Urothelium cell line (cell line): ENCODE data around the gene FOXJ1.
"Not testable (repeated sequence)": the region's sequence is repeated elsewhere in the genome, so short reads cannot be mapped to it uniquely, and the experiment has no call there.

Experiments
- DNase-seq: peaks from one replicate; pipeline ENCODE4 v3.0.0; 2011; ENCODE audit warnings: low spot score, mixed read lengths
- FAIRE-seq: peaks from 2 replicates; lab custom pipeline; 2011; peaks lifted over from hg19 to GRCh38; lab: Jason Lieb, UNC

The FOXJ1 gene, protein sequence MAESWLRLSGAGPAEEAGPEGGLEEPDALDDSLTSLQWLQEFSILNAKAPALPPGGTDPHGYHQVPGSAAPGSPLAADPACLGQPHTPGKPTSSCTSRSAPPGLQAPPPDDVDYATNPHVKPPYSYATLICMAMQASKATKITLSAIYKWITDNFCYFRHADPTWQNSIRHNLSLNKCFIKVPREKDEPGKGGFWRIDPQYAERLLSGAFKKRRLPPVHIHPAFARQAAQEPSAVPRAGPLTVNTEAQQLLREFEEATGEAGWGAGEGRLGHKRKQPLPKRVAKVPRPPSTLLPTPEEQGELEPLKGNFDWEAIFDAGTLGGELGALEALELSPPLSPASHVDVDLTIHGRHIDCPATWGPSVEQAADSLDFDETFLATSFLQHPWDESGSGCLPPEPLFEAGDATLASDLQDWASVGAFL

DNA sequence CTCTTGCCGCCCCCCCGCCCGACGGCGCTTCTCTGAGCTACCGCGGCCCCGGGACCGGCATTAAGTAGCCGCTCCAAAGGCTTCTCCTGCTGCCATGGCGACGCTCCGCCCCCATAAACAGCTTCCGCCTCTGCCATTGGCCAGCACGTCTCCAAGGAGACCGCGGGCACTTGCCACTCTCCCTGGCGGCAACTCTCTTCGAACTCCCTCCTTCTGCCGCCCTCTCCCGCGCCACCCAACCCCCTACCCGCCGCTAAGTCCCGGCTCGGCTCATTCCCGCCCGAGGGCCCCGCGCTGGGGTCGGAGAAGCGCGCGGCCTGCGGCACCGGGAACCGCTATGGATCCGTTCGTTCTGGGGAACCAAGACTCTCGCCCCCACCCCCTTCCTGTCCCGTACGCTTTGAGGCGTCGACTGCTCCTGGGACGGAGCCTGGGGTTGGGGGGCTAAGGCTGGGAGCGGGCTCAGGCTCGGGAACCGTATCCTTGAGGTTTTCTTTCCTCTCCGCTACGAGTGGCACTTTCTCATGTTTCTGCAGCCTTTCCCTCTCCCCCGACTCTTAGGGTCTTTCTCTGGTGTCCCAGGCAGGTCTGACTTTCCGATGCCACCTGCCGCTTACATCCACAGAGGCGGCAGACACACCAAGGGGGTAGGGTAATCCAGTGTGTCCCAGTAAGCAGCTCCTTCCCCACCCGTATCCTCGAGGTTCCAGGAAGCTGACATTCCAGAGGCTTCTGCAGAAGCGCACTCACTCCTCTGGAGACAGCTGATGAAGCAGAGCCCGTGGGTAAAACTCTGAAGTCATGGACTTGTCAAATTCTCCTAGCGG, at the start of gene FOXJ1:
Gene FOXJ1, minus strand, starts transcription at position 34 of the 827 bp plus-strand sequence. CDS start 850 bp downstream, outside the sequence.
- peak; percentile 88 for FAIRE-seq

DNA sequence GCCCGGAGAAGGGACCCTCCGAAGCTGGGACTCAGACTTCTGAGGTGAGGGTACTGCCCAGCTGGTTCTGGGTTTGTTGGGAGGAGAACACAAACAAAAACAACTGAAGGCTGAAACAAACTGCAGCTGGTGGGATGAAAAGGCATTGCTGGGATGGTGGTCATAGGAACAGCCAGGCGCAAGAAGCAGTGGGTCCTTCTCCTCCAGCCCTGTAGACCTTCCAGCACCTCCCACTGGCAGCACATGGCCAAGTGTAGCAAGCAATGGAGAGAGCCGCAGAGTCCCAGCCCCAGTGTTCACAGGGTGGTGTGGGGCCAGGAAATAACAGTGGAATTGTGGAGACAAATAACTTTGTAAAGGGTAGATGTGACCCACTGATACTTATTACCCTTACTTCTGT, 48.7 kb upstream of the FOXJ1 start:
- DNase-seq (no peak), FAIRE-seq (no peak)

More for the DNA sequence above, at the start of gene FOXJ1:
- DNase-seq, result peak; percentile 99

DNA sequence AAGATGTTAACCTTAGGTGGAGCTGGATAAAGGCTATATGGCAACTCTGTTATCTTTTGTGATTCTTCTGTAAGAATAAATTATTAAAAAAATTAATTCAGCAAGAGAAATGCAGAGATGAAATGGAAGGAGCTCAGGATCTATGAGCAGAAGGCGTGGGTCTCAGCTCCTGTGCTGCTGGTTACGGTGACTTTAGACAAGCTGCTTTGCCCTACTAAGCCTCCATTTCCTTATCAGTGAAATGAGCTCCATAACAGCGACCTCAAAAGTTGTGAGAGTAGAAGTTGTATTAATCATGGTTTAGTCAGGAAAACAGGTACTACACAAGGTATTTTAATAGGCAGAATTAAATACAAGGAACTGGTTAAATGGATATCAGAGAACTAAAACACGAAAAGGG, 48.2 kb upstream of the FOXJ1 start:
- DNase-seq (no peak), FAIRE-seq (no peak)

DNA sequence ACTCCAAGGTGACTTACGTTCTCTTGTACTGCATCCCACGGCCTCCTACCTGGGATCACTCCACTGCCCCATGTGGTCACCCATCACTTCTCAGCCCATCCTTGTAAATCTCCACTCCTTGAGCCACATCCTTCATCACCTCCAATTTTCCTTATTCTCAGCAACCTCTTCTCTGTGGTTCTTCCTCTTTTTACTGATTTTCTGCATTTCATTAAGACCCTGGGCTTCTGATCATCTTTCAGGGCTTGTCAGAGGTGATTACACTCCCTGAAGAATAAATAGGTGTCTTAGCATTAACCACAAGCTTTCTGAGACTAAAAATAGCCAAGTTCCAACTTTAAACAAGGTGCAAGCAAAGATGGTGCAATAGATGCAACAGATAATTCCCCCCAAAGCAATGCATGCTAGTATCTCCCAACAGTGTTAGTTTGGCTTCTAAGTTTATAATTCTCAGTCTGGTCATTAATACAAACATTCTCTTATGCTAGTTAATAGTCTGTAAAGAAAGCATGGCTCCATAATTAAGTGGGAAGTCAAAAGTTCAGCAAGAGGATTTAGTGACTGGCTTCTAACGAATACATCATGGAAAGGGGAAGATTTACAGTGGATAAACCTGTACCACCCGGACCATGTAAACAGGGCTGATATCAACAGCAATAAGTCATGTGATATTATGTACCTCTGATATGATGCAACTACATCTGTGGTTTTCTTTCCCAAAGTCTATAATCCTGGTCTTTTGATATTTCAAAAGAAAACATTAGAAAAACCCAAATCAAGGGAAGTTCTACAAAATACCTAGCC, 47.4 kb upstream of the FOXJ1 start:
- no peak for FAIRE-seq
- no peak for DNase-seq

DNA sequence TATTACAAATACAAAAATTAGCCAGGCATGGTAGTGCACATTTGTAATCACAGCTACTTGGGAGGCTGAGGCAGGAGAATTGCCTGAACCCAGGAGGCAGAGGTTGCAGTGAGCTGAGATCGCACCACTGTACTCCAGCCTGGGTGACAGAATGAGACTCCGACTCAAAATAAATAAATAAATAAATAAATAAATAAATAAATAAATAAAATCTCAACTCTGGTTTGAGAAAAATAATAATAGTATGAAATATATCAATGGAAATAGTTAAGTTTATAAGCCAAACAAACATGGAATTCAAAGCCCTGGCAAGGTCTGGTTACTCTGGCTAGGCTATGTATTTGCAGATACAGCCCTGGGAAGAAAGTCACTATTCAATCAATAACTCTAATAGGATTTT, 45.7 kb upstream of the FOXJ1 start:
- FAIRE-seq, DNase-seq: not testable (repeated sequence)

DNA sequence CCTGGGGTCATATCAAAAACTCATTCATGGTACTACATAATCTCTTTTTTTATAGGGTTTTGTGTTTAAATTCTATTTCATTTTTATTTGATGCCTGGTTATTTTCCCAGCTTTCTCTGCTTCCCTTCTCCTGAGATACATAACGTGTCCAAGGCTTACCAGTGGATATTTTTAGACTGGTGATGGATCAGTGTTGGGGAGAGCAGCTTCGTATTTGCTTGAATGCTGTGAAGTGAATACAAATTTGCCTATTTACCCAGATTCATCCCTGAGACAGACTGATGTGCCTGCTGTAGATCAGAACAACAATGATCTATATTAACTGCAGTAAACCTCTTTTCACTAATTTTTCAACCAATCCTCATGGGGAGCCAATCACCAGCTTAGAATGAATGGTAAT, 43.2 kb upstream of the FOXJ1 start:
- DNase-seq, result no peak
- no peak for FAIRE-seq

DNA sequence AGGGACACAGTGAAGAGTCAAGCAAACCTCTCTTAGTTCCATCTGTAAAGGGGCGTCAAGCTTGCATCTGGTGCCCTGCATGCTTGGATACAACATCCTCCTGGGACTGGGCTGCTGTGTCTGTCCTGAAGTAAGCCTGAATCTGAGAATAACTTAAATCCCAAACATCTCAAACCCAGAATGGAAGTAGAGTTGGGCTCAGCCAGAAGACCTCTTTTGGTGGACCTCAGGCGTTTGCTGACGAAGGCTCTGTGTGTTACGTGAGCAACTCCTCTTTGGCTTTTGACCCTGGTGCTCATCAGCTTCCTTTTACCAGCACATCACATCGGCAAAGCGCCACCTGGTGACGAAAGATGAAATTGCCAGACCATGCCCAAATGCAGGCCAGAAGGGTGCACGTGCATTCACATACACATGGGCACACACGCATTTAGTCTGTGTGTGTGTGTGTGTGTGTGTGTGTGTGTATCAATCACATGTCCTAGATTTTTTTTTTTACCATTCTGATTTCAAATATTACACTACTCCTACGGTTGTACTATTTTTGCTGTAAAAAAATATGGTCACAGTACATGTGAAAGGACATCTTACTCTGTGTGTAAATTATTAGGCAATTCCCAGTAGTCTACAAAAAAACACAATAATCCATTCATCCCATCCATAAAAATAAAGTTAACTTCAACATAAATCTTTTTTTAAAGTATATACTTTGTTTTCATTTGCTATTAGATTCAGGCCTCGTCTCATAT, 41.1 kb upstream of the FOXJ1 start:
- DNase-seq (peak; percentile 94), FAIRE-seq (peak; percentile 97)

DNA sequence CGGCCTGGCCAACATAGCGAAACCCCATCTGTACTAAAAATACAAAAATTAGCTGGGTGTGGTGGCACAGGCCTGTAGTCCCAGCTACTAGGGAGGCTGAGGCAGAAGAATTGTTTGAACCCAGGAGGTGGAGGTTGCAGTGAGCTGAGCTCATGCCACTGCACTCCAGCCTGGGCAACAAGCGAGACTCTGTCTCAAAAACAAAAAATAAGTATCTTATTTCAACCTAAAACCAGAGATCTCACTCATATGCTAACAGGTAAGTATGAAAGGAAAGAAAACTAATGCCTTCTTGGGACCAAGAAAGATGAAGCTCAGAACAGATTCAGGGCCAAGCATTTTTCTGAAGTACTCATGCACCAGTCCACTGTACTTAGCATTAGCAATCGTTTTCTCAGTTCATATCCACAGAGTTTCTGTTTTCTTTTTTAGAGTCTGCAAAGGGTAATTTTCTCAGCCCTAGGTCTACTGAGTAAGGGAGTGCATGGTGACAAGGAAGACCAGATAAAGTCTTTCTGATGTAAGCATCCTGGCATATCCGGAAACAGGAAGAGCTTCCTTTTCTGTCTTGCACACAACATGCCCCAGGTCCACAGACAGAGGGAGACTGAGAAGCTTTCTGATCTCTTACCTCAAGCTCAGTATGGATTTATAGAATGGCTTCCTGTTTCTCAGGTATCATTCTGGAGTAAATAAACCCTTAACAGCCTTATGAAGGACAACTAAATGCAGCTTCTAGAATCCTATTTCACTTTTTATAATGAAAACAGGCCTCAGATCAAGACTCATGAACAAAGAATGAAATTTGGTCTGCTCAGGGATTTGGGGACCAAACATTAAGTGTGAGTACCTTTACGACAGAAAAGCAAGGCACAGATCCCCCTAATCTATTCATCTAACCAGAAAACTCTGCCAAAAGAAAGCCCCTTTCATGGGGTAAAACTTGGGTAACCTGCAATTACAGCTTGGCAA, 38.7 kb upstream of the FOXJ1 start:
- FAIRE-seq (no peak), DNase-seq (no peak)

DNA sequence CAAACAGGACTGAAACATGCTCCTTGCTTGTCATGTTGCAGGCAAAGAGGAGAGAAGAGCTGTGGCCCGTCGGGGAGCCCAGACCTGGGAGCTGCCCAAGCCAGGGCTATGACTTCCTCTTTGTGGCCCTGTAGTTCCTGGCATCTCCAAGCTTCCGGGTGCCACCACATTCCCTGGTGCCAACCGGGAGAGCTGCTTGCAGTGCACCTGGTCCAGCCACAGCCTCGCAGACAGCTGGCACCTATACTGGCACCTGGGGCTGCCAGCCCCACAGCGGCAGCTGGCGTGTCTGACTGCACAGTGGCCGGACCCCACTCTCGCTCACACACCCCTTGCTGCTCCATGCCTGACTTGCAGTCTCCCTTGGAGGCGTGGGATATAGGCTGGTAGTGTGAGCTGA, 37.1 kb upstream of the FOXJ1 start:
- no peak for DNase-seq
- FAIRE-seq, result no peak

DNA sequence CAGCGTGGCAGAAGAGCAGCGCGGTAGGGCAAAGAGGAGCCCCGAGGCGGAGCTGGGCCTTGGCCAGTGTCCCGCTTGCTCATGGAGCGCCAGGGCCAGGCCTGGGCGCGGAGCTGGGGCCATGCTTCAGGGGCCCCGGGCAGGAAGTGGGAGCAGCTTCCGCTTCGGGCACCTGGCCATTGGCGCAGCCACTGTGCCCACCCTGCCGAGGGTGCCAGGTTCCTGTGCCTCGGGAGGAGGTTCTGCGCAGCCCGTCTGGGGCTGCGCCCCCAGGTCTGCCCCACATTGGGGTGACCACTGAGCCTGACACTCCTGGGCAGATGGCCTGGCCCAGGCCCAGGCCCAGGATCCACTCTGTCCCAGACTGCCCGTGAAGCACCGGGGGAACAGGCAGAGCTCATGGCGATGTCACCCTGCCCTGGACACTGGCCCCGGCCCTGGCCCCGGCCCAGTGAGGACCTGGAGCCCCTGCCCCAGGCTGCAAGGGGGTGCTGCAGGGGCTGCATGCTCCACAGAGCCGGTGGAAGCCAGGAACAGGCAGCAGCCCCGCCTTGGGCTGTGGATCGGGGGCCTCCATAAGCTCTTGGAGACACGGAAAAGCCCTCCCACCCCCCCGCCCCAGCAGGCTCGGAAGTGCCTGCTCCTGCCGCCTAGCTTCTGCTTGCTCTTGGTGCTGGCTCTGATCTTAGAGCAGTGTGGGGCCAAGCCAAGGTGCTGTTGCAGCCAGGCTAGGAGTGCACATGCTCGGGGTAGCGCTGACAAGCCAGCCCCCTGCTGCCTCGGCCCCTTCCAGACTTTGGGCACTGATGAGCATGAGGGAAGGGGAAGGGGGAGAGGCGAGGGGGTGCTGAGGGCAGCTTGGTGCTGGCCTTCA, 35.9 kb upstream of the FOXJ1 start:
- DNase-seq, result no peak
- no peak for FAIRE-seq

DNA sequence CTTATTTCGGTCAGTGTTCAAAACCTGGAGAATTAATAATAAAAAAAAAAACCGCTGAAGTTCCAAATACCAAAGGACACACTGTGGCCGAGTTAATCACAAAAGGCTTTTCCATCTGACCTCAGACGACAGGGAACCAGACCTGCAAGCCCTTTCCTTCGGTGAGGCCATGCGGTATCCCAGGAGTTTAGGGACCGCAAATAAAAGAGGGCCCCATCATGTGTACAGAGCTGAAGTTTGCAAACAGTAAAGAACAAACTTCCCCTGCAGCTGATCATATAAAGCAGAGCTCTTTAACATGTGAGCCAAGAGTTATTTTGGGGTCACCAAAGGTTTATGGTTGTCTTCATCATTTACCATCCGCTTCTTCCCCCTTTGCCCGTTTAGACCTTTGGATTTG, 33.0 kb upstream of the FOXJ1 start:
- DNase-seq (no peak), FAIRE-seq (no peak)

DNA sequence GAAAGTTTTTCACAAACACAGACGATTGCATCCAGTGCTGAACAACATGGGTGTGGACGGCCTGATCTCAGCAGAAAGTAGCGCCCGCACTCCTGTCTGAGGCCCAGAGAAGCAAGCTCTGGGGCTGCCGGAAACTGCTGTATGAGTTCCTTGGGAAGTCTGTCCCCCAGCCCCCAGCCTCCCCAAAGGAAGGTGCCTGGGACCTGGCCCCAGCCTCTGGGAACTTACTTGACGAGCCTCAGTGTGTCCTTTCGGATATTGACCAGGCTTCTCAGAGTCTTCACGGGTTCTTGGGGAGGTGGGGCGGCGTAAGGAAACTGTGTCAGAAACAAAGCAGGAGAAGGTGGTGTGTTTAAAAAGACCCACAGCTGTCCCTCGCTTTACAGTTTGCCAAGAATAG, 32.4 kb upstream of the FOXJ1 start:
- no peak for FAIRE-seq
- no peak for DNase-seq

DNA sequence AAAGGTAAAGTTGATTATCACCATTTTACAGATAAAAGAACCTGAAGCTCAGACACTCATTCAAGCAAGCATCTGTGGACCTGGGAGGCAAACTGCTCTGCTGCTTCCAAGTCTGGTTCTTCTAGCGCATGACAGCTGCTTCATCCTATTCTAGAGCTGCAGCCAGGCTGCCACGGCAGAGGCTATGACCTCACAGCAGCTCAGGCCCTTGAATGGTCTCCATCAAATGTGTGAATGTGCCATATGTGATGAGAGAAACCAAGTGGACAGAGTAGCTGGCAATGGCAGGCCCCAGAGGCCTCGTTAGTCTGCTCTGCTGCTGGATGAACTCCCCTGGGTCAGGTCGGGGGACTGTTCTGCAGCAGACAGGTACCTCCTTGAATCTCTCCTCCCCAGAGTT, 30.7 kb upstream of the FOXJ1 start:
- DNase-seq, result no peak
- peak; percentile 9 for FAIRE-seq

DNA sequence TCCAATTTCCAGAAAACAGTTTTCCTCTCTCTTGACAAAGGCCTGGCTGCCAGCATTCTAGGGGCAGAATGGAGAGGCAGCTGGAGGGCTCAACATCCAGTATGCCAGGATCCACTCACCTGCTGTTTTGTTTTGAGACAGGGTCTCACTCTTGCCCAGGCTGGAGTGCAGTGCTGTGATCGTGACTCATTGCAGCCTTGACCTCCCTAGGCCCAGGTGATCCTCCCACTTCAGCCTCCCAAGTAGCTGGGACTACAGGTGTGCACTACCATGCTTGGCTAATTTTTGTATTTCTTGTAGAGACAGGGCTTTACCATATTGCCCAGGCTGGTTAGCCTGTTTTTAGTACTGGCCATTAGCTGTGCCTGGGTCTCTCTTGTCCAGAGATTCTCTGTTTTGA, 29.1 kb upstream of the FOXJ1 start:
- no peak for FAIRE-seq
- DNase-seq, result no peak

DNA sequence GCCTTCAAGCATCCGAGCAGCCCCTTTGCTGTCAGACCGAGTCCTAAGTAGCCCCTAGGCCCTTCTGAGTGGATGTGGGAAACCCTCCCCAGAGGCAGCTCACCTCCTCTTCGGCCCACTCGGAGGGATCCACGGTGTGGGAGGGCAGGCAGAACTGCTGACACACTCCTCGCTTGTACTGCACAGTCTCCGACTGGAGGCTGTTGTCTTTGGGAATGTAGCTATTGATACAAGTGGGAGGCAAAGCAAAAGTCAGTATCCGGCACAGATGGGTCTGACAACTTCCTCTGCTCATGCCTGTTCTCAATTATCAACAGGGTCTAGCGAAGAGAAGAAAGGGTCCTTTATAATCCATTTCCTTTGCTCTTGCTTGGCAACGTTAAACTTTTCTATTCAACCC, 25.9 kb upstream of the FOXJ1 start:
- no peak for FAIRE-seq

DNA sequence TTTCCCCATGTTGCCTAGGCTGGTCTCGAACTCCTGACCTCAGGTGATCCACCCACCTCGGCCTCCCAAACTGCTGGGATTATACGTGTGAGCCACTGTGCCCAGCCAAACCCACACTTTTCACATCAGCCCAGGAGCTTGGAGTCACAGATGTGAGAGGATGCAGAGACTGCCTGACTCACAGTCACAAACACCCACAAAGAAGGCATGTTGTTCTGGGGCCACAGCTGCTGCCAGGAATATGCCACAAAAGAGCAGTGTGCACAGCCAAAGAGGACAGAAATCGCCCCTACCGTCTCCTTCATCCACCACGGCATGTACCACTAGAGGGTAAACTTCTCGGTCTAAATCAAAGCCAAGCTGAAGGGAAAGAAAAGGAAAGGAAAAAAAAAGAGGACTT, 25.1 kb upstream of the FOXJ1 start:
- FAIRE-seq, result no peak
- no peak for DNase-seq

More for the DNA sequence above, 25.9 kb upstream of the FOXJ1 start:
- no peak for DNase-seq

DNA sequence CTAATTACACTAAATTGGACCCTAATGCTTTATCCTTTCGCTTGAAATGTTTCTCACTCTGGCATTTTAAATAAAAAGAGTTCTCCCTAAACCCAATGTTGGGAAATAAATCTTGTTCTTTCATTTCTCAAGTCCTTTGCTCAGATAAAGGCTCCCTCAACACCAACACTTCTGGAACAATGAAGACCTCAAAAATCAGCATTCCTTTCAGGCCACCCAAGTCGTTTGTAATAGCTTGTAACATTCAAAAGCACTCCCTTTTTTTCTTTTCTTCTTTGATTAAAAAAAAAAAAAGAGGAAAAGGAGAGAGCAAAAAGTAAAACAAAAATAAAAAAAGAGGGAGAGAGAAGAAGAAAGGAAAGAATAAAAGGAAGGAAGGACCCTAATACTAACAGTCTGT, 23.3 kb upstream of the FOXJ1 start:
- FAIRE-seq, result no peak
- no peak for DNase-seq

DNA sequence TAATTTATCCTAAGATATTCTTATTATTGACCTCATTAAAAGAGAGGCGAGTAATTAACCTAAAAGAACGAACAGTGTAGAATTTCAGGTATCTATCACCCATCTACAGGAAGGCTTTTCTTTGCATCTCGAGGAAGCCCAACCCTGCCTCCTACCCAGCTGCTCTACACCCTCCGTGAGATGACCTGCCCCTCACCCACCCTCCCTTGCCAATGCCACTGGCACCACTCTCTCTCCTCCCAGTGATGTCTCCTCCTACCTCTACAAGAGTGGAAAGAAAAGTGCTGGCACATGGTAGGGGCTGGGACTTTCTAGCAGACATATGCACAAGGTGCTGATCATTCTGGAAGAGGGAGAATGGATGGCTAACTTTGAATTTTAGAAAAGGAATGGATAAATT, 22.9 kb upstream of the FOXJ1 start:
- peak; percentile 42 for FAIRE-seq
- no peak for DNase-seq
